ENCODE results near the gene RGL2.
"Not testable (repeated sequence)": the region's sequence is repeated elsewhere in the genome, so short reads cannot be mapped to it uniquely, and the experiment has no call there.

The RGL2 gene

GRCh38 chr6:33292996-33293682 lies 5.6 kb downstream of the RGL2 start:
- DNase-seq = no peak

- DNase-seq = no peak
Measured at GRCh38 chr6:33290459-33290858, 8.3 kb downstream of the RGL2 start.

DNA sequence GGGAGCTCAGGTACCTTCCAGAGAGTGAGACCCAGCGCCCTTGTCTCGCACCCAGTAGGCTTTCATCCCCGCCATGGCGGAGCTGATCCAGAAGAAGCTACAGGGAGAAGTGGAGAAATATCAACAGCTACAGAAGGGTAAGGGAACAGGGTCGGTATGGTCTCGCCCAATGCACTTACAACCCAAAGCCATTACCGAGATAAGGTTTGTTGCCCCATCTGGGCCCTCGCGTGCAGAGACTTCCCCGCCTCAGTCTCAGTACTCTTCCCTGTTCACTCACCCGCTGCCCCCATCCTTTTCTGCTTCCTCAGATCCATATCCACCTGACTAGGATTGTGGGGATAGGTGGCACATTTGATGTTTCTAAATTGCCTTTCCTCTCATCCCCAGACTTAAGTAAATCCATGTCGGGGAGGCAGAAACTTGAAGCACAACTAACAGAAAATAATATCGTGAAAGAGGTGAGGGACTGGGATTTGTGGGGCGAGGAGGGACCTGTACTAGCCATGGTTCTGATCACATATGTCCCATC lies 8.9 kb downstream of the RGL2 start:
- no peak for DNase-seq

- peak; percentile 71 for DNase-seq
Measured at GRCh38 chr6:33288921-33289783, 9.6 kb downstream of the RGL2 start, which contains the start of the genes PFDN6 and WDR46. TSS of gene PFDN6 (plus strand) at chr6:33289601. CDS start at chr6:33289857, 256 bp downstream. TSS of gene WDR46 (minus strand) at chr6:33289239. CDS start at chr6:33289170, 69 bp downstream.

DNA sequence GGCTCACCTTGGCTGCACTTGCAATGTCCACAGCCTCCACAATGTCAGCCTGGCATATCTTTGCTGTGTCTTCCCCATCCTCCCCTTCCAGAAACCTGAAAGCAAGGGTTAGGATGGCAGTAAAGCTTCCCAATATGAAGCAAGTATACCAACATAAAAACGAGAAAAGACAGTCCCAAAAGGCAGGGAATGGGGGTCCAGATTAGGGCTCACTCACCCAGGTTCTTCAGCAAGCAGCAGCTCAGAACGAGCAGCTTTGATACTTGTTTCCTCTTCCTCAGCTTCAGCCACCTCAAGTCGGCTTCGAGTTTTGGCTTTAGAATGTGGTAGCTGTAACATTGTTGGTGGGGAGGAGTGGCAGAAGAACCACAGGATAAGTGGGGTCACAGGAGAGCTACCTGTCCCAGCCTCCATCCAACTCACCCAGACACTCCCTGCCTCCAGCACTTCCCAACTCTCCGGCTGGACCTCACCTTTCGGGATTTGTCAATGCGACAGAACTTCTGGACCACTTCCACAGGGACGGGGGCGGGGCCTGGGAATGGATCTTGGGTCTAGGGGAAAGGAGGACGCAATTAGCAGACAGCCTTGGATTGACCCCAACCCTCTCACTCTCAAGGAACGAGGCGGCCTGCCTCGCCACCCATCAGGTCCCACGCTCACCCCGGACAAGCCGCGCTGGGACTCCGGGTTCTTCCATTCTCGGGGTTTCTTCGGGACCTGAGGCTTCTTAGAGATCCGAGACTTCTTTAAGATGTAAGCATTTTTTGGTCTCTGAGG lies 10.4 kb downstream of the RGL2 start:
- no peak for DNase-seq

- no peak for DNase-seq
Measured at GRCh38 chr6:33286946-33287914, 11.5 kb downstream of the RGL2 start.

- DNase-seq = not testable (repeated sequence)
Measured at GRCh38 chr6:33285214-33285613, 13.5 kb downstream of the RGL2 start.

GRCh38 chr6:33280539-33280938 lies 18.2 kb downstream of the RGL2 start:
- DNase-seq = no peak

DNA sequence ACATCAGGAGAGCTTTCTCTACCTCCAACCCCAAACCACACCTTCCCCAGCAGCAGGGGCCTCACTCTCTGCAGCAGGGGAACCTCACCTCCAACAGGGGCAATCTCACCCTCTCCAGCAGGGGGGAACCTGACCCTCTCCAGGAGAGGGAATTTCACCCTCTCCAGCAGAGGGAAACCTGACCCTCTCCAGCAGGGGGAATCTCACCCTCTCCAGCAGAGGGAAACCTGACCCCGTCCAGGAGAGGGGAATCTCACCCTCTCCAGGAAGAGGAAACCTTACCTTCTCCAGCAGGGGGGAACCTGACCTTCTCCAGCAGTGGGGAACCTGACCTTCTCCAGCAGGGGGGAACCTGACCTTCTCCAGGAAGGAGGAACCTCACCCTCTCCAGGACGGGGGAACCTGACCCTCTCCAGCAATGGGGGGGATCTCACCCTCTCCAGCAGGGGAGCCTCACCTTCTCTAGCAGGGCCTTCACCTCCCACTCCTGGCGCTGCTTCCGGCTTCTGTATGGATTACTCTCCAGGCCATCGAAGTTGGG lies 18.7 kb downstream of the RGL2 start:
- DNase-seq = no peak

GRCh38 chr6:33279257-33279695 lies 19.5 kb downstream of the RGL2 start:
- DNase-seq = no peak

DNA sequence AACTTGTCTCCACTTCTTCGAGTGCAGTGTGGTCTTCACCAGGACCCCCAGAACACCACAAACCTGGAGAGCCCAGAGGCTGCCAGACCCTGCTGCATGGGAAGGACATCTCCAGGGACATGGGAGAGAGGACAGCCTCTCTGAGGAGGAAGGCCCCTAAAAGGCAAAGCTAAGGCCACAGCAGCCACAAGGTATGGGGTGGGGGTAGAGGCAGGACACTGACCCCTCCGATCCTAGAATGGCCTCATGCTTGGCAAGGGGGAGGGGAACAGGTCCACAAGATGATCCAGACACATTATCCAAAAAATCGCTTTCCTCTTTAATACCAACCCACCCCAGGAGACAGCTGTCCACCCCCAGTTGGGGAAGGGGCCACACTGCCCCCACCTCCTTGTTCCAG lies 19.9 kb downstream of the RGL2 start:
- DNase-seq = no peak

DNA sequence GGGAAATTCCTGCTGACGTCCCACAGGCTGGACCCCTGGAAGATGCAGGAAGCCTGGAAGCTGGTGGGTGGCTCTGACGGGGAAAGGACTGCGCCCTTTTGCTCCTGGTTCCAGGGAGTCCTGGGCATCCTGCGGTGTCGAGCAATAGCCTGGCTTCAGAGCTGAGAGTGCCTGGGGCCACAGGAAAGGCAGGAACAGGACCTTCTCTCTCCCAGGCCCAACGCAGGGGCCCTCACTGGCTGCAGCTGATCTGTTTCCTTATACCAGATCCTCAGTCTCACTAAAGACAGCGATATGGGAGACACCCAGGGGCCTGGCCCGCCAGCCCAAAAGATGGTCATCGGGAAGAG lies 20.4 kb downstream of the RGL2 start:
- no peak for DNase-seq

DNA sequence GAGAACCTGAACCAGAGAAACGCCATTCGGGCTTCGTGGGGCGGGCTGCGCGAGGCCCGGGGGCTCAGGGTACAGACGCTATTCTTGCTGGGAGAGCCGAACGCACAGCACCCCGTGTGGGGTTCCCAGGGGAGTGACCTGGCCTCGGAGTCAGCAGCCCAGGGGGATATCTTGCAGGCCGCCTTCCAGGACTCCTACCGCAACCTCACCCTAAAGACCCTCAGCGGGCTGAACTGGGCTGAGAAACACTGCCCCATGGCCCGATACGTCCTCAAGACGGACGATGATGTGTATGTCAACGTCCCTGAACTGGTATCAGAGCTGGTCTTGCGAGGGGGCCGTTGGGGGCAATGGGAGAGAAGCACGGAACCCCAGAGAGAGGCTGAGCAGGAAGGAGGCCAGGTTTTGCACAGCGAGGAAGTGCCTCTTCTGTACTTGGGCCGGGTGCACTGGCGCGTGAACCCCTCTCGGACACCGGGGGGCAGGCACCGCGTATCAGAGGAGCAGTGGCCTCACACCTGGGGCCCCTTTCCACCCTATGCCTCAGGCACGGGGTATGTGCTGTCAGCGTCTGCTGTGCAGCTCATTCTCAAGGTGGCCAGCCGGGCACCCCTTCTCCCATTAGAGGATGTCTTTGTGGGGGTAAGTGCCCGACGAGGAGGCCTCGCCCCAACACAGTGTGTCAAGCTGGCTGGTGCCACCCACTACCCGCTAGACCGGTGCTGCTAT lies 20.9 kb downstream of the RGL2 start:
- DNase-seq = no peak

DNA sequence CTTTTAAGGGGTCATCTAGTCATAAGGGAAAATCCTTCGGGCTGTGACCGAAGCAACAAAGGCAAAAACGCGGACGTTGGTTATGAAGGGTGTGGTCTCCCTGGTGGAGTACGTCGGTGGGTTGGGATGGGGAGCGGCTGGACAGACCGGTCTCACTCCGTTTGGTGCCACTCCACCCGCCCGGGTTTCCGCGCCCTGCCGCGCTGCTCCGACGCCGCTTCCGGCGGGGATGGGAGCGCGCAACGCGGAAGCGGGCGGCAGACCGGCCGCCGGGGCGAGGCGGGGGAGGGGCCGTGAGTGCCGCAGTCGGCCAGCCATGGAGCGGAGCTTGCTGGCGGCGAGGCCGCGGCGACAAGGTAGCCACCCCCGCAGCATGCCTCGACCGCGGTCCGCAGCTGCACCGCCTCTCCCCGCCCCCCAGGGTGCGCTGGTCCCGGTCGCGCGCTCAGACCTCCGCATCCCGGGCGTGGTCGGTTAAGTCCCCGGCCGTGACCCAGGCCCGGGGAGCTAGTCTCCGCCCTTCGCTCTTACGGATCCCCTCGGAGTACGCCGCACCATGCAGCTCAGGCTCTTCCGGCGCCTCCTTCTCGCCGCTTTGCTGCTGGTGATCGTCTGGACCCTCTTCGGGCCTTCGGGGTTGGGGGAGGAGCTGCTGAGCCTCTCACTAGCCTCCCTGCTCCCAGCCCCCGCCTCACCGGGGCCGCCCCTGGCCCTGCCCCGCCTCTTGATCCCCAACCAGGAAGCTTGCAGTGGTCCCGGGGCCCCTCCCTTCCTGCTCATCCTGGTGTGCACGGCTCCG lies 21.7 kb downstream of the RGL2 start, which contains the start of gene B3GALT4:
Gene B3GALT4 (plus strand): TSS at position 260 of the 799 bp plus-strand sequence. CDS start 297 bp downstream, at position 557.
- DNase-seq = peak; percentile 58

GRCh38 chr6:33276581-33276863 lies 22.2 kb downstream of the RGL2 start:
- DNase-seq = no peak

DNA sequence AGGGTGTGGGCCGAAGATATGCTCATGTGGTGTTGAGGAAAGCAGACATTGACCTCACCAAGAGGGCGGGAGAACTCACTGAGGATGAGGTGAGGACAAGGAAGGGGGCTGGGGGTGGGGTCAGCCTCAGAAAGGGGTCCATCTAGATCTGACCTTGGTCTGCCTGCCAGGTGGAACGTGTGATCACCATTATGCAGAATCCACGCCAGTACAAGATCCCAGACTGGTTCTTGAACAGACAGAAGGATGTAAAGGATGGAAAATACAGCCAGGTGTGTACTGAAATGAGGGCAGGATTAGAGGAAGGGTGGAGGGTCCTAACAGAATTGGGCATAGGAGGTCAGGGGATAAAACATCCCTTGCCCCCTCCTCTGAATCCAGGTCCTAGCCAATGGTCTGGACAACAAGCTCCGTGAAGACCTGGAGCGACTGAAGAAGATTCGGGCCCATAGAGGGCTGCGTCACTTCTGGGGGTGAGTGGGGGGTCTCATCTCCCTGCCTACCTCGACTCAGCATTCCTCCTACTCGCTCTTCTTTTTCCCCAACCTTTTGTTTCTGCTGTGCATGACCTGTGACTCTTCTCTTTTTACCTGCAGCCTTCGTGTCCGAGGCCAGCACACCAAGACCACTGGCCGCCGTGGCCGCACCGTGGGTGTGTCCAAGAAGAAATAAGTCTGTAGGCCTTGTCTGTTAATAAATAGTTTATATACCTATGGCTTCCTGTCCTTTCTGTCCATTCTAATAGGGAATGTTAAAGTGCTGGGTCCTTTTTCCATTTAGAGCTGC lies 22.8 kb downstream of the RGL2 start:
- DNase-seq = not testable (repeated sequence)

DNA sequence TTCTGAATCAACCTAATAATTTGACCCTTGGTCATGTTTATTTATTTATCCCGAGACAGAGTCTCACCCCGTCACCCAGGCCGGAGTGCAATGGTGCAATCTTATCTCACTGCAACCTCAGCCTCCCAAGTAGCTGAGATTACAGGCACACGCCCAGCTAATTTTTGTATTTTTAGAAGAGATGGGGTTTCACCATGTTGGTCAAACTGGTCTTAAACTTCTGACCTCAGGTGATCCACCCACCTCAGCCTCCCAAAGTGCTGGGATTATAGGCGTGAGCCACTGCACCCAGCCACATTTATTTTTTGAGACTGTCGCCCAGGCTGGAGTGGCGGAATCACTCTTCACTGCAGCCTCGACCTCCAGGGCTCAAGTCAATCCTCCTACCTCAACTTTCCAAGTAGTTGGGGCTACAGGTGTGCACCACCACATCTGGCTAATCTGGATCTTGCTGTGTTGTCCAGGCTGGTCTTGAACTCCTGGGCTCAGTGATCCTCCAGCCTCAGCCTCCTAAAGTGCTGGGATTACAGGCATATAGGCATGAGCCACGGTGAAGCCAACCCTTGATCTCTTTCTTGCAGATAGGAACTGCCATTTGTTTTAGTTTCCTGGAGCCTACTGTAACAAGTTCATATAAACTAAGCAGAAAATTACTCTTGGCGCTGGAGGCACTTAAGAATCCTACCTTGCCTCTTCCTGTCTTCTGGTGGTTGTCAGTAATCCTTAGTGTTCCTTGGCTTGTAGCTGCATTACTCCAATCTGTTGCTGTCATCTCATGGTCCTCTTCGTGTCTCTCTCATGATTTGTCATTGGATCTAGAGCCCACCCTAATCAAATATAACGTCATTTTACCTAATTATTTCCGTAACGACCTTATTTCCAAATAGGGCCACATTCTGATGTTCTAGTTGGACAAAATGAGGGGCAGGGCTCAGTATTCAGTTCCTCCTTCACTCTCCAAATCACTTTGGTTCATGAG lies 24.5 kb downstream of the RGL2 start:
- DNase-seq = no peak
